Duodenal mucosa (tissue), 2 donors: ENCODE data around the gene TNFAIP8.
A peak's percentile ranks its signal among the peaks of the same experiment; 100 is the strongest.

ENCODE experiments used
- H3K27ac ChIP-seq: one replicate; pipeline ENCODE4 v1.7.0; 2013; ENCODE audit warnings: low read depth, low read length
- H3K27me3 ChIP-seq, 2 donors: one replicate each; pipeline ENCODE4 v1.7.0; 2013; ENCODE audit warnings: low read length in 2 of 2, control low read depth in 1 of 2; ENCODE audit not compliant: insufficient read depth in 2 of 2, control insufficient read depth in 1 of 2
- H3K36me3 ChIP-seq, 2 donors: one replicate each; pipeline ENCODE4 v1.7.0; 2013; ENCODE audit warnings: low read length in 2 of 2, control low read depth in 1 of 2; ENCODE audit not compliant: insufficient read depth in 2 of 2, control insufficient read depth in 1 of 2
- H3K4me1 ChIP-seq, 2 donors: one replicate each; pipeline ENCODE4 v1.7.0; 2013; ENCODE audit warnings: low read length in 2 of 2, control low read depth in 1 of 2; ENCODE audit not compliant: insufficient read depth in 2 of 2, control insufficient read depth in 1 of 2
- H3K4me3 ChIP-seq, 2 donors: one replicate each; pipeline ENCODE4 v1.7.0; 2013; ENCODE audit warnings: low read length in 2 of 2, low read depth in 1 of 2
- H3K9ac ChIP-seq, 2 donors: one replicate each; pipeline ENCODE4 v1.7.0; 2013; ENCODE audit warnings: low read length in 2 of 2, low read depth in 1 of 2
- H3K9me3 ChIP-seq, 2 donors: one replicate each; pipeline ENCODE4 v1.7.0; 2013; ENCODE audit warnings: low read length in 2 of 2, control low read depth in 1 of 2; ENCODE audit not compliant: control insufficient read depth in 1 of 2

Gene TNFAIP8

DNA sequence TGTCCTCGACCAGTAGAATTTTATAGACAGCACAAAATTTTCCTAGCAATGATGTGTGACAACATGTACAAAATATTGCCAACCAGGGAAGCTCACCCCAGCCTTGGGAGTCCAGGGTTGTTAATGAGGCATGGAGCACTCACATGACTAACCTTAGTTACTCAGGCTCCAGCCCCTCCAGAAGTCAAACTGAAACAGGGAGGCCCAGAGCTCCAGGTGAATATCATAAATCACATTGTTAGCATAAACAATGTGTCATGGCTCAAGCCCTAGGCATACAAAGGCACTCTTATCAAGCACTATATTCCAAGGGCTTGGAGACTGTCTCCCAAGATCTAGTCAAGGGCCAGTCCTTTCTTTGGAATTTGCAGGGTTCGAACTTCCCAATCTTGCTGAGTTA is 44.4 kb downstream of the TNFAIP8 start:
- Histone ChIP-seq H3K27me3 (no peaks in the 10 kb centered on the region), H3K4me1 (peaks cover 21 to 23% of the 10 kb centered on the region in 2 donors), H3K36me3 (no peaks in the 10 kb centered on the region), H3K27ac (no peak overlapping the region), H3K9ac (no peak overlapping the region), H3K9me3 (no peaks in the 10 kb centered on the region), H3K4me3 (no peak overlapping the region)

DNA sequence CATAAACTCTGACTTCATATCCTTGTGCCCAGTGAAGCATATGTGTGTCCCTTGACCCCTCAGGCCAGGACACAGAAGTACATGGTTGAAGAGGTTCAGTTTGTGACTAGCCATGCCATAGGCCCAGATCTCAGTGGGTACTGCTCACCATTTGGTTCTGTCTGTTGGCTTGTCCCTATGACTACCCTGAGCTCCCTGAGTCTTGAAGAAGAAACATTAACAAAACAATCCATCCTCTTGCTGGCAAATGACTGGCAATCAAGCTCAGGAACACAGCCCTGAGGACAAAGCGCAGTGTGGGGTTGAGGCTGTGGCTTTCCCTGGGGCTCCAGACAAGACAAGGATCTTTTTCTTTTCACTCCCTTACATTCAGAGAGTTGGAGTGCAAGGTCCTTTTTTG is 46.3 kb downstream of the TNFAIP8 start:
- Histone ChIP-seq H3K9ac (no peak overlapping the region), H3K4me1 (peaks cover 21 to 23% of the 10 kb centered on the region in 2 donors), H3K27me3 (no peaks in the 10 kb centered on the region), H3K9me3 (no peaks in the 10 kb centered on the region), H3K27ac (no peak overlapping the region), H3K4me3 (no peak overlapping the region), H3K36me3 (no peaks in the 10 kb centered on the region)

DNA sequence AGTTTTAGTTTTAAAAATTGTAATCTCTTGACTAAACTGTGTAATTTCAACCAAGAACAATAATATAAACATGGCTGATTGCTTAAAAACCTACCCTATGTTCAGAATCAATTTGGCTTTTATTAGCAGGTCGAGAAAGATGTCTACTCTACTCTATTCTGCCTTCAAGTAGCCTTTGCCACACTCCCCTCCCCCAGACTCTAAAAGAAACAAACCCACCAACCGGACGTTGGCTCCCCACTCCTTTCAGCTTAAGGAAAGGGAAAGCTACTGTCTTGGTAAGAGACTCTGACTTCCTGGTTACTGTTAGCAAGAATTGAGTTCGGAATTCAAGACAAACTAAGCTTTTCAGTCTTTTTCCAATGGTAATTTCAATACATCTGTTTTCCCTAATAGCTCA is 46.7 kb downstream of the TNFAIP8 start:
- Histone ChIP-seq H3K9me3 (no peaks in the 10 kb centered on the region), H3K4me1 (peaks cover 21 to 23% of the 10 kb centered on the region in 2 donors), H3K27me3 (no peaks in the 10 kb centered on the region), H3K9ac (no peak overlapping the region), H3K27ac (no peak overlapping the region), H3K36me3 (no peaks in the 10 kb centered on the region), H3K4me3 (no peak overlapping the region)

DNA sequence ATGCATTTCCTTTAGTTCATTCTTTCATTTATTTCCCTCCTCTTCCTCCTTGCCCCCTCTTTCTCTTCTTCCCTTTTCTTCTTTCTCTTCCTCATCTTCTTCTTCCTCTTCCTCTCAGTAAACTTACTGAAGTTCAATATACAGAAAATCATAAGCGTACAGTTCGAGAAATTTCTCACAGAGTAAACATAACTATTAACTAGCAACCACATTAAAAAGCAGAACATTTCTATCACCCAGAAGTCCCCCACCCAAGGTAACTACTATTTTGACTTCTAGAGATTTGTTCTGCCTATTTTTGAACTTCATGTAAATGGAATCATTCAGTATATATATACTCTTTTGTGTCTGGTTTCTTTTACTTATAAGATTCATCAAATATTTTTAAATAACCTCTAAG is 48.2 kb downstream of the TNFAIP8 start:
- Histone ChIP-seq H3K9me3 (no peaks in the 10 kb centered on the region), H3K27ac (no peak overlapping the region), H3K27me3 (no peaks in the 10 kb centered on the region), H3K4me3 (no peak overlapping the region), H3K4me1 (peaks cover 12 to 15% of the 10 kb centered on the region in 2 donors), H3K36me3 (no peaks in the 10 kb centered on the region), H3K9ac (no peak overlapping the region)

DNA sequence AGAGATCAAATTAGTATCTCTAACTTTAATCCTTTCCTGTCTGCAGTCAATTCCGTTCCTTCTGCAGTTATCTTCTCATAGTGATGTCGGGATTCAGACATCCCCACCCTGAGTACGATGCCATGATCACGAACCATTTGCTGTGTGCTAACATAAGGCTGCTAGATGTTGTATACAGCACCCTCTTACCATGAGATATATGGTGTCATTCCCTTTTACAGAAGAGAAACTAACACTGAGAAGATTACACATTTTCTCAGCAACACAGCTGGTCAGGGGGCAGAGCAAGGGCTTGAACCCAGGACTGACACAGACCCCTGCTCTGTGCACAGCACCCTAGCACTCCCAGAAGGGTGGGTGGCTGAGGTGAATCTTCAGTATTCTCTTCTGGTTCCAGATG is 49.6 kb downstream of the TNFAIP8 start:
- Histone ChIP-seq H3K9me3 (no peaks in the 10 kb centered on the region), H3K36me3 (no peaks in the 10 kb centered on the region), H3K9ac (no peak overlapping the region), H3K27me3 (no peaks in the 10 kb centered on the region), H3K4me1 (peaks cover 2 to 3% of the 10 kb centered on the region in 2 donors), H3K4me3 (no peak overlapping the region), H3K27ac (no peak overlapping the region)

DNA sequence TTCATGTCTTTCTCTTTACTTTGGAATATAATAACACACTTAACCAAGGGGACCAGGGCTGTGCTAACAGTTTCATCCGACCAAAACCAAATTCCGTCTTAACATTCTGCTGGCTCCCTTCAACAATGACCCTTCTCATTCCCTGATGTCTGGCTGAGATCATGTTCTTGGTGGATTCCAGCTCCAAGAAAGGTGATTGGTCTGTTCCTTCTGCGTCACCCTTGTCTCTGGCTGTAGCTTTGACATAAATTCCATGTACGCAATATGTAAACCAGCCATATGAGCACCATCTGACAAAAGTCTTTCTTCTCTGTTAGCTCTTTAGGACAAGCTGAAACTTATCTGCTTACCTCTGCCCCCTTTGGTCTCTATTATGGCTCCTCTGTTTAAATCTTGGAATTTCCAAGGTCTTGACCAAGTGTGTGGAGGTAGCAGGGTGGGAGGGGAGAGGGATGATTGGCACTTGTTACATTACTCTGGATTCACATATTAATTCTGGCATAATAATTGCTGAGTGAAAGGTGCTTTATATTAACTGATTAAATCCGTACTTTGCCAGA is 50.8 kb downstream of the TNFAIP8 start:
- Histone ChIP-seq H3K9ac (no peak overlapping the region), H3K4me1 (peaks cover 0 to 6% of the 10 kb centered on the region in 2 donors), H3K27me3 (no peaks in the 10 kb centered on the region), H3K9me3 (no peaks in the 10 kb centered on the region), H3K36me3 (no peaks in the 10 kb centered on the region), H3K4me3 (no peak overlapping the region), H3K27ac (no peak overlapping the region)

DNA sequence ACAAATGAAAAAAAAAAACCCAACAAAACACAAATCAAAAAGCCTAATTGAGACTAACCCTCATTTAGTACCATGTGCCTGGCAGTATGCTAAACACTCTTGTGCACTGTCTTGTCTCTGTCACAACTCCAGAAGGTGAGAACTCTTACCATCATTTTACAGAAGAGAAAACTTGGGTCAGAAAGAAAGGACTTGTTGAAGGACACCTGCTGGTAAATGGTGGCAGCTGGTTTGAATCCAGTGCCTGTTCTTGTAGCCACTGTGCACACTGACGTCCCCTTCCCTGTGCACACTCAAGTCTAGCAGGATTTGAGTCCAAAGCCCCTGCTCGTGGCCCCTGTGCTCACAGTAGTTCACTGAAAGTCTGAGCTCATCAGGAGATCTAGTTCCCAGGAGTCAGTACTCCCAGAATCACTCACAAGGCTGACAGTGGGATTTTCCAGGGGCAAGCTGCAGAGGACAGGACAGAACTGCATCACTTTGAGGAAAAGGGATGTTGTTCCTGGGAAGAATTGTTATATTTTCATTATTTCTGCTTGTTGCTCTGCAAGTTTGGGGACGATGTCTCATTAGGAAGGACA is 53.5 kb downstream of the TNFAIP8 start:
- Histone ChIP-seq H3K27me3 (no peaks in the 10 kb centered on the region), H3K9ac (no peak overlapping the region), H3K36me3 (no peaks in the 10 kb centered on the region), H3K4me3 (no peak overlapping the region), H3K4me1 (peaks cover 0 to 12% of the 10 kb centered on the region in 2 donors), H3K27ac (no peak overlapping the region), H3K9me3 (no peaks in the 10 kb centered on the region)

DNA sequence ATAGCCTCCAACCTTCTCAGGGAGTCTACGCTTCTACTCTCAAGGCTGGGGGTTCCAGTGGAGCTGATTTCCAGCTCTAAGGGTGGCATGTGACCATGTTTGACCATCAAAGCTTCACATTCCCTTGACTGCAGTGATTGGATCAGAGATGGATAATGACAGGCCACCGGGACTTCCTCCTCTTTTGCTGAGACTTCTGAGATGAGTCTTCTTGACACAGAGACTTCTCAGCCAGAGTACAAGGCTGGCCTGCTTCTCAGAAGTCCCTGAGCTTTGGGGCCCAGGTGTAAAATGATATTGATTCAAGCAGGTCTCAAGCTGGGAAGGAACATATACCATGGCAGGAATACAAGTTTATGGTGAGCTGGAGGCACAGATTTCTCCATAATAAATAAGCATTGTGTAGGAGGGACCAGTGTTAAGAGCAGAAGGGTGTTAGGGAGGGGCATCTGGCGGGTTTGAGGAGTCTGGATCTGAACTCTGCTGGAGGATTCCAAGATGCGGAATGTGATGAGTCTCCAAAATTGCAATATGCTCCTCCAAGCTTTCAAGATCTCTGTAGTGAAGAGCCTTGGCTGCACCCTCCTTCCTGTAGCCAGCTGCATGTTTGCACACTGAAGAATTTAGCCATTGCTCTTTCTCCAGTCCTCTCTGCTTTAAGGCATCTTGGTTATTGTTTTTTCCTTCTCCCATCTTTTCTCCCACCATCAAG is 54.8 kb downstream of the TNFAIP8 start:
- Histone ChIP-seq H3K27me3 (no peaks in the 10 kb centered on the region), H3K27ac (no peak overlapping the region), H3K4me3 (no peak overlapping the region), H3K36me3 (no peaks in the 10 kb centered on the region), H3K9ac (no peak overlapping the region), H3K9me3 (no peaks in the 10 kb centered on the region), H3K4me1 (peaks cover 0 to 12% of the 10 kb centered on the region in 2 donors)

DNA sequence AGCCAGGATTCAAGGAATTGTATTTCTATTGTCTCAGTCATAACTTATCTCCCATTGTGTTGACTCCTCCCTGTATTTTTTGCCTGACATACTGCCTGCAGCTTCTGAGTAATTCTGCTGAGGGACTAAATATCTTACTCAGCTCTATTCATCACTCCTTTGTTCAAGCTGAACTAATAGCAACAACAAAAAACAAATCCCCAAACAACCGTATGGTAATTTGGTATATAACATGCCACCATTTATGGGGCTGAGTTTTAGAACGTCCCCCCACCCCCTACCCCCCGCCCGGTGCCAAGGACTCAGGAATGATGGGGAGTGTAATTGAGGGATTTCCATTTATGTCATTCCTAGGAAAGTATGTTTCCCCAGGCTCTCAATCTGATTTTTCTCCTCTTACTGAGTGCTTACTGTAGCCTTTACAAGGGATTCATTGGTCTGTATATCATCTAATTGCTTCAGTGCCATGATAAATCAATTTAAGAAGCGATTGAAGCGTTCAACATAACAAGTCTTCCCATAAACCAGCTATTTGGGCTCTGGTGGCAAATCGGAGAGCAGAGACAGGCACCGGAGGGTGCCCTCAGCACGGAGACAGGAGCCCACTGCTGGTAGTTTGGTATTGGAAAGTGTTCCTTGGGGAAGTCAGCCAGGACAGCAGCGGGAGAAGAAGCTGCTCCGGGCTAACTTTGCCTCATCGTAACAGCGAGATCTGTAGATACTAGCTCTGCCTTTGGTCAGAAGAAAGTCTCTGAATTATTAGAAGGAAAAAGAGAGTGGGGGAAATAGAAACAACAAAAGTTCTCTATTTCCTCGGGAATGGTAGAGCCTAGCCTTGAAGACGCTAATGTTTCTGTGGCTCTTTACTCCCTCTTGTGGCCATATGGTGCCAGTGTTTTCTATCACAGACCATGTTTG is 55.8 kb downstream of the TNFAIP8 start:
- H3K27ac ChIP-seq, result no peak overlapping the region
- peak overlapping the region; percentile 61 to 63 for H3K9ac ChIP-seq
- no peaks in the 10 kb centered on the region for H3K36me3 ChIP-seq
- no peaks in the 10 kb centered on the region for H3K9me3 ChIP-seq
- H3K4me1 ChIP-seq, result peaks cover 0 to 12% of the 10 kb centered on the region in 2 donors
- no peaks in the 10 kb centered on the region for H3K27me3 ChIP-seq
- H3K4me3 ChIP-seq, result peak overlapping the region; percentile 61 to 66
